ENCODE data around the gene ARFGAP2. TPM values are rescaled to one million over a fixed set of nuclear protein-coding genes. Genes with fewer than 3 reads are reported as not detected.

ARFGAP2 gene
- total RNA-seq, 1 experiment from 2014 or later: 61.7 TPM

DNA sequence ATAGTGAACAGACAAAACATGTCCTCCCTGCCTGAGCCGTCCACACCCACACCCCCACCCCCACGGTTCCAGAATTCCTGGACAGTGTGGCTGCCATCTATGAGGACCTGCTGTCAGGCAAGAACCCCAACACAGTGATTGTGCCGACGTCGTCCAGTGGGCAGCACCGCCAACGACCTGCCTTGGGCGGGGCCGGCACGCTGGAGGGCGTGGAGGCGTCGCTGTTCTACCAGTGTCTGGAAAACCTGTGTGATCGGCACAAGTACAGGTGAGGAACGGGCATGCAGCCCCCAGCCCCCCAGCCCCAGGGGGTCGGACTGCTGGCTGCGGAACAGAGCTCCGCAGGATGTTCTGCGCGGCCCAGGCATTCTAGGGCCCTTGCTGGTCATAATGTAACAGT lies 19.7 kb downstream of the ARFGAP2 start:
- in situ Hi-C loops (cut with HindIII; ENCODE audit: low pct_unique_long_range_greater_than_20kb, low sequenced_read_pairs): no loop called here
- no peak for DNase-seq (ENCODE audit: low read depth, low spot score)

DNA sequence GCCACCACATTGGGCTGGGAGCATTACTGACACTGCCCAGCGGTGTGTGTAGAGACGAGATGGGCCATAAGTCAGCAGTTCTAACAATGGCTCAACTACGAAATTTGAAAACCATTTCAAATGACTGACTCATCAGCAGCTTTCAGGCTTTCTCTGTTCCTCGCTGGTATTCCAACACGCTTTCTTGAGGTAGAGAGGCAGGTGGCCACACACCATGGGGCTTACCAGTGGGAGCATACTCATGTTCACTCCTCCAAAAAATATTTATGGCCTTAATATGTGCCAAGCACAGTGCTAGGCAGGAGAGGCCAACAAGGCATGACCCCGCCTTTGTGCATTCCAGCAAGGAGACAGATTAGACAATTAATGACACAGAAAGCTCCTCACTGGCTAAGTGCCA lies 20.3 kb downstream of the ARFGAP2 start:
- in situ Hi-C loops (cut with HindIII; ENCODE audit: low pct_unique_long_range_greater_than_20kb, low sequenced_read_pairs): no loop called here
- DNase-seq (ENCODE audit: low read depth, low spot score): no peak

DNA sequence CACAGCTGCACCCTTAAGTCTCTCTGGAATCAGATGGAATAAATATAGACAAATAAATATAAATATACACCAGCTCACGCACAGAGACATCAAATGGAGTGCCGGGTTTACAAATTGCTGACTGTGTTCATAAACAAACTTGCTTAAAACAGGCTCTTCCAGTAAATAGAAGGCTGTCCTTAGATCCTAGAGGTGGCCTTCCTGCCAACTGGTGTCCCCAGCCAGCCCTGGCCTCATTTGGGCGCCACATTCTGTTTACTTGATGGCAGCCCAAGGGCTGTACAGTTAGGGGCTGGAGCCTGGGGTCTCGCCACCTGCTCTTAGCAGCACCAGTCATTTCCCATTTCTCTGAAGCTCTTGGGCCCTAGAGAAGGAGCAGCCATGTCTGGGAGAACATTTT lies 20.8 kb downstream of the ARFGAP2 start:
- DNase-seq (ENCODE audit: low read depth, low spot score): no peak
- in situ Hi-C loops (cut with HindIII; ENCODE audit: low pct_unique_long_range_greater_than_20kb, low sequenced_read_pairs): no loop called here

DNA sequence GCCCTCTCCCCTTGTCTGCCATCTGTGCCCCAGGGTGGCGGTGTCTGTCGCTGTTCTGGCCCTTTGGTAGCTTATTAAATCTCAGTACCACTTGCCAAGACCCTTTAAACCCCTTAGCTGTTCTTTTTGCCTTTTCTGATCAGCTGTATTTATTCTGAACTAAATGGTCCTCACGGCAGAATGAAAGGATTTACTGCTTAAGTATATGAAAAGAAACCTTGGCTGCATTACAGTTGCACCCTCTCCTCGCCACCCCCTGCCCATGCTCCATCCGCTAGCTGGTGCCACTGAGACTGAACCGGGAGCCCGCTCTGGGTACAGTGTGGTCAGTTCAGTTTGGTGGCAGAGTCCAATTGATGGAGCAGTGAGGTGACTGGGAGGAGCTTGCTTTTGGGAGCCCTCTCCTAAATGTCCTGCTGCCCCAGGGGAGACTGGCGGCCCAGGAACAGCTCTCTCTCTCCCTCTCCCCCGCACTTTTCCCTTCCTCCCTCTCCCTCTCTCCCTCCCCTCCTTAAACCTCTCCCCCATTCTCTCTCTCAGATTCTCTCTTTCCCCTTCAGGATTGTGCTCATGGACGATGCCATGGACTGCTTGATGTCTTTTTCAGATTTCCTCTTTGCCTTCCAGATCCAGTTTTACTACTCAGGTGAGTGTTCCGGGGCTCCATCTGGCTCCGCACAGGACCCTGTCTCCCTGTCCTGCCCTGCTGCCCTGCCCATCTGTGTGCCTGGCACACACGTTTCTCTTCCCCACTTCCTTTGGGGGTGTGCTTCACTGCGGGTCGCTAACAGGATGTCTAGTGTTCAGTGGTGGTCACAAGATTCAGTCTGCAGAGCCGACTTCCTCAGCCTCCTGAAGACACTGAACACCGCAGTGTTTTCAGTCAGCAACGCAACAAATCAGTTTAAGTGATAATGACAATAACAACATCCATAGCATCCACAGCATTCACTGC lies 21.8 kb downstream of the ARFGAP2 start:
- peak; percentile 91 for DNase-seq (ENCODE audit: low read depth, low spot score)
- in situ Hi-C loops (cut with HindIII; ENCODE audit: low pct_unique_long_range_greater_than_20kb, low sequenced_read_pairs): no loop called here

DNA sequence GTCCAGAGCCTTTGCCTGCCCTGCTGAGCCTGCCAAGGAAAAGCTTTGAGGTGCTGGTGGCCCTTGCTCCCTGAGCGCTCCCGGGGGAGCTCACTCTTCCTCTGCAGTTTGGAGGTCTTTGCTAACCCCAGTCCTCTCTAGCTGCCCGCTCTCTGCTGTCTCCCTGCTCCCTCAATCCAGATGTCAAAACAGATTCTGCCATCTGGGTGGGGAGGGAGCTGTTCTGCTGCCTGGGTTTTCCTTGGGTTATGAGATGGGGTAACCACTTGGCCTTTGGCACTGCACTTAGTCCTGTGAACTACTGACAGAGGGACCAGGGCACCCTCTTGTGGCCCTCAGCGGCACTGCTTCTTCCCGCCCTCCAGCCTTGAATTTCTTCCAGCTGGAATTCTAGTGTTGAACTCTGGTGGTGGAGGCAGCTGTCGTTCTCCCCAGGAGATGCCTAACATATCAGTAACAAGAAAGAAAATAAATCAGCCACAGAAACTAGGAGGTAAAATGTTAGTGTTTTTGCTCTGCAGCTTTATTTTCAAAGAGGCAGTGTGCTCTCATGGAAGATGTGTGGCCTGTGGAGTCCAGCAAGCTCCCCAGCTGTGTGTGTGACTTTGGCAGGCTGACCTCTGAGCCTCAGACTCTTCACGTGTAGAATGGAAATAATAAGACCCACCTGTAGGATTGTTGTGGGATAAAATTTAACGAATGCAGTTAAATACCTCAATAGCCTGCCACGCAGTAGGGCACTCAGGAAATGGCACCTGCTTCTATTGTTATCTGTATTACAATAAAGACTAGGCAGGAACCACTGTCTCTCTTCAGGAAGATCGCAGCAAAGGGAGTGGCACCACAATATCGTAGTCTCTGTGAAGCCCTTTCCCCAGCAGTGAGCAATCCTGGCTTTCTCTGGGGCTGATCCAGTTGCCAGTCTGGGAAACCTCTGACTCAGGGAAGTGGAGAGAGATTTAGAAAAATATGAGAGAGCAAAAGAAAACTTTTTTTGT lies 23.4 kb downstream of the ARFGAP2 start:
- DNase-seq (ENCODE audit: low read depth, low spot score): peak; percentile 84
- in situ Hi-C loops (cut with HindIII; ENCODE audit: low pct_unique_long_range_greater_than_20kb, low sequenced_read_pairs): no loop called here

DNA sequence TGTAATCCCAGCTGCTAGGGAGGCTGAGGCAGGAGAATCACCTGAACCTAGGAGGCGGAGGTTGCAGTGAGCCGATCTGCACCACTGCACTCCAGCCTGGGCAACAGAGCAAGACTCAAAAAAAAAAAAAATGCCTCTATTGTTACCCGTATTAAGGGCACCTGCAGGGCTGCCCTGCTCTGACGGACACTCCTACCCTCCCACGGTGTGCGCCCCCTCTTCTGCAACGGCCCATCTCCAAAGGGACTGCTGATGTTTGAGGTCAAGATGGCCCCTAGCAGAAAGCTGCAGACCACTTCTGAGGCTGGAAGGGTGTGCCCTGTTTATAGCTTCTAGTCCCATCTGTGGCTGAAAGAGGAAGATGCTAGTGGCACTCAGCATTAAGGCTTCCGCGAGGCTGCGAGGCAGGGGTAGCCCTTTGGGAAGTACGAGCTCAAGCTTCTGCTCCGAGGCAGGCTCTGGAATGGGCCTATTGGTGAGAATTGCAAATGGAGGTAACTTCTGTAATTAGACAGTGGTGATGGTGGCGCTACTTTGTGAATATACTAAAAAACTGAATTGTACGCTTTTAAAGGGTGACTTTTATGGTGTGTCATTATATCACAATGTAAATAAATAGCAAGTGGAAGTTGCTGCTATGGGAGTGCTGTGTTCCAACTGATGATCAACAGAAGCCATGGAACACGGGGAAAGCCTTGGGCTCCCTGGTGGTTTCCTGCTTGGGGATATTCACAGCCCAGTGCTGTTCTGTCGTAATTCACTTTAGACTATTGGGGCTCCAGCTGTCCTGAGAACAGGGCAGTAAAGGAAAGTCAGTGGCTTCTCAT lies 24.3 kb downstream of the ARFGAP2 start:
- in situ Hi-C loops (cut with HindIII; ENCODE audit: low pct_unique_long_range_greater_than_20kb, low sequenced_read_pairs): no loop called here

DNA sequence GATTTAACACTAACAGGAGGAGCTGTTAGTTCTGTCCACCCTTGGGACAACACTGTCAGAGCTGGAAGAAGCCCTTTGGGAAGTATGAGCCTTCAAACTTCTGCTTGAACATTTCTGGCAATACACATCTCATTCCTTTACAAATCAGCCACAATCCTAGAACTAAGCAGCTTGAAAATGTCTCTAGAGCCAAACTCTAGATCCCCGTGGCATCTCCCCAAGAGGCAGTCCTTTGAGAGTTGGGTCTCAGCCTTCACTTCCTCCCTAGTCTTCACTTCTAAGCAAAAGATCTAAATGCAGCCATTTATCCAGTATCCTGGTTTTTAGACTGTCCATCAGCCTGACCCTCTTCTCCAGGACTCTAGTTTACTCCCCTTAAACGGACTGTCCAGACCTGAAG lies 26.9 kb downstream of the ARFGAP2 start:
- in situ Hi-C loops (cut with HindIII; ENCODE audit: low pct_unique_long_range_greater_than_20kb, low sequenced_read_pairs): no loop called here
- no peak for DNase-seq (ENCODE audit: low read depth, low spot score)

More for the DNA sequence above, 24.3 kb downstream of the ARFGAP2 start:
- no peak for DNase-seq (ENCODE audit: low read depth, low spot score)

DNA sequence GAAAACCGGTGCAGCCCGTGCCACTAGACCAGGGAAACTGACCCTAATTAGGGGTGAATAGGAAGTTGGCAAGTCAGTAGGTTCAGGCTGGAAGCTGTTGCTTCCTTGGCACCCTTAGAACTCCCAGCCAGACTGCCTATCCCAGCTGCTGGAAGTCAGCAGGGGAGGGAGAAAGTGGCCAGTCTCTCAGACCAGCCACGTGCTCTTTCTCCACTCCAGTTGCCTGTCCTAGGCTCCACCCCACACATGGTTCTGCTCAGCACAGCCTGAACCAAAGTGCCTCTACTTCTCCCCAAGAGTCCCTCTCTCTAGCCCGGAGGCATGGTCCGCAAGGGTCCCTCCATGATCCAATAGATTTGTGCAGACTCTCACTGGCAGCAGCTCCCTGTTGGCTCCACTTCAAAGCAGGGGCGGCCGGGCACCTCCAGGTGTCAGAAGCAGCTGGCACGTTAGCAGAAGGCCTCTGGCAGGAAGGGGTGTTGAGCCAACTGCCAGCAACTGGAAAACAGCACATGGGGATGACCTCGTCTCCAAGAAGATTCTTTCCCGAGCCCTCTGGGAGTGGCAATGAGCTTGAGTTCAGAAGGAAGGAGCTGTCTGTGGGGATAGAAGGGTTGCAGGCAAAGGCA lies 27.7 kb downstream of the ARFGAP2 start:
- no peak for DNase-seq (ENCODE audit: low read depth, low spot score)
- in situ Hi-C loops (cut with HindIII; ENCODE audit: low pct_unique_long_range_greater_than_20kb, low sequenced_read_pairs): no loop called here

DNA sequence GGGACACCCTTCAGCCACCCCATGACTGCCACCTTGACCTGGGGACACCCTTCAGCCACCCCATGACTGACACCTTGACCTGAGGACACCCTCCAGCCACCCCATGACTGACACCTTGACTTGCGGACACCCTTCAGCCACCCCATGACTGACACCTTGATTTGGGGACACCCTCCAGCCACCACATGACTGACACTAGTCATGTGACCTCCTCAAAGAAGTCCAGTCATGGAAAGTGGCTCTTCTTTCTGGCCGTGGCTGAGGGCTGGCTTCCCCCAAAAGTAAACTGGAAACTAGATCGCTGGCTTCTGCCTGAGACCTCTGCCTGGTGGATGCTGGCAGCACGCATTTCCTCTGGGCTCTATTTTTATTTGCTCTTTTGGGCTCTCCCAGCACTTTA lies 28.4 kb downstream of the ARFGAP2 start:
- no peak for DNase-seq (ENCODE audit: low read depth, low spot score)
- in situ Hi-C loops (cut with HindIII; ENCODE audit: low pct_unique_long_range_greater_than_20kb, low sequenced_read_pairs): no loop called here

DNA sequence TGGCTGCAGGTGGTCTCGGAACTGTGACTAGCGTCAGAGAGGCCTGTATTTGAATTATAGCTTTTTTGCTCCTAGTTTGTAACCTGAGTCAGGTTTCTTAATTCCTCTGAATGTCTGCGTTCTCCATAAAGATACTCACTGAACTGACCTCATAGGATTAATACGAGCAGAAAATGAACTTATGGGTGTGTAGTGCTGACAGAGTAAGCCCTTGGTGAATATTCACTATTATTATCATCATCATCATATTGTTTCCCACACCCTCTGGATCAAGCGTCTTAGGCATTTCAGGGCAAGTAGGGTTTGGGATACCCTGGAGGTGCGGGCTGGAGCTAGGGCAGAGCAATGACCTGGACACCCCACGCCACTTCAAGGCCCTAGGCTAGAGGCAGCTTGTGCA lies 29.0 kb downstream of the ARFGAP2 start:
- in situ Hi-C loops (cut with HindIII; ENCODE audit: low pct_unique_long_range_greater_than_20kb, low sequenced_read_pairs): no loop called here

DNA sequence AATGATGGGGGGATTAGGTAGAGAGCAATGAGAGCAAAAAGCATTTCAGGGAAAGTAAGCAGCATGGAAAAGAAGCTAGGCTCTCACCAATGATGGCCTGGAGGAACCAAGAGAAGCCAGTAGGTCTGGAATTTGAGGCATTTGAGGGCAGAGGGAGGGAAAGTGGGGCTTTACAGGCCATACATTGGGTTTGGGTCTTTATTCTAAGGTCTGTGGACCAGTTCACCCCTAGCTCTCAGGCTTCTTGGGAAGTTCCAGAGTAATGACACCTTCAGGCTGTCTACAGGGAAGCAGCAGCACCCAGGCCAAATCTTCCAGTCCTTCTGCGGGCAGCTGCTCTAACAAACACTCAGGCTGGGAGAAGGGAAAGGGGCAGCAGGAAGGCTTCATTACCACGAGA lies 29.4 kb downstream of the ARFGAP2 start:
- DNase-seq (ENCODE audit: low read depth, low spot score): no peak
- in situ Hi-C loops (cut with HindIII; ENCODE audit: low pct_unique_long_range_greater_than_20kb, low sequenced_read_pairs): no loop called here

More for the DNA sequence above, 29.0 kb downstream of the ARFGAP2 start:
- DNase-seq (ENCODE audit: low read depth, low spot score): no peak

DNA sequence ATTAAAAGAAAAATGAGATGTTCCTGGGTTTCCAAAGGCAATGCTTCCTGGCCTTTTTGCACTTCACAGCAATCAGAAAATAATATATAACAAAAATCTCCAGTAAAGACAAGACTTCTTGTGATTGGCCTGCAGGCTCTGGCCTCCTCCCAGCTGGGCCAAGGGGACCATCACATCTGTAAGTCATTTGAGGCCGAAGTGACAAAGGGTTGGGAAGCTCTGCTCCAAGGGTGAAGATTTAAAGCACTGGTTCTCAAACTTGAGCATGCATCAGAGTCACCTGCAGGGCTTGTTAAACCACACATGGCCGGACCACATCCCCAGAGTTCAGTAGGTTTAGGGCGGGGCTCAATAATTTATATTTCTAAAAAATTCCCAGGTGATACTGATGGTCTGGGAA lies 32.1 kb downstream of the ARFGAP2 start:
- in situ Hi-C loops (cut with HindIII; ENCODE audit: low pct_unique_long_range_greater_than_20kb, low sequenced_read_pairs): no loop called here
- DNase-seq (ENCODE audit: low read depth, low spot score): no peak

DNA sequence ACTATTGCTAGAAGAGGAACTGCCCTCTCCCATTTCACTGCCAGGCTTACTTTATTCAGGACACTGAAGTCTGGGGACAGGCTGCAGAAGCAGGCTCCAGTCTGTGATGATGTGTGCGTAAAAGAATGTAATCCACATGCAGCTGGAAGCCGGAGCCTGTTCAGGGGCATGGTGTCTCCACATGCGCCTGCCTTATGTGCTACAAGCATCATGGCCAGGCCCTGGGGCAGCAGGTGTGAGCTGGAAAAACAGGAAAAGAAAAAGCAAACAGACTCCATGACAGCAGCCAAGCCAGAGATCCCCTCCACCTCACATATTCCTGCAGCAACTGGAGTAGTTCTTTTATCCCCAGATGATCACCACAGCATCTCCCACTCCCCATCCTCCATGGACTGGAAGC lies 33.4 kb downstream of the ARFGAP2 start:
- no peak for DNase-seq (ENCODE audit: low read depth, low spot score)

DNA sequence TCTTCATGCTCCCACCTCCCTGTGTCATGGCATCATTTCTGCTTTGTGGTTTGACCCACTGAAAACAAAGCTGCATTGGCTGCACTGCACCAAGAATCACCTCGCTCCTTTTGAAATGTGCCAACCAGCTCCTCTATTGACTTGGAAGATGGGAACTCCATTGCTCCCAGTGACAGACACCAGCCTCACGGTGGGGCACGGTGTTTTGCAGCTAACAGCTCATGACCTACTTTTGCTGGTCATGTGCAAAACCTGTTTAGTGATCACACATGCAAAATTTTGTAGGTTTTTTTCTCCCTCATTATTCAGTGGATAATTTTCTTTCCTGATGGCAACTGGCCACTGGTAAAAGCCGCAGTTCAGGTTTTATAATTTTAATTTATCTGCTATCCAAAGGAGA lies 36.8 kb downstream of the ARFGAP2 start:
- in situ Hi-C loops (cut with HindIII; ENCODE audit: low pct_unique_long_range_greater_than_20kb, low sequenced_read_pairs): no loop called here
- DNase-seq (ENCODE audit: low read depth, low spot score): no peak

More for the DNA sequence above, 33.4 kb downstream of the ARFGAP2 start:
- in situ Hi-C loops (cut with HindIII; ENCODE audit: low pct_unique_long_range_greater_than_20kb, low sequenced_read_pairs): no loop called here

DNA sequence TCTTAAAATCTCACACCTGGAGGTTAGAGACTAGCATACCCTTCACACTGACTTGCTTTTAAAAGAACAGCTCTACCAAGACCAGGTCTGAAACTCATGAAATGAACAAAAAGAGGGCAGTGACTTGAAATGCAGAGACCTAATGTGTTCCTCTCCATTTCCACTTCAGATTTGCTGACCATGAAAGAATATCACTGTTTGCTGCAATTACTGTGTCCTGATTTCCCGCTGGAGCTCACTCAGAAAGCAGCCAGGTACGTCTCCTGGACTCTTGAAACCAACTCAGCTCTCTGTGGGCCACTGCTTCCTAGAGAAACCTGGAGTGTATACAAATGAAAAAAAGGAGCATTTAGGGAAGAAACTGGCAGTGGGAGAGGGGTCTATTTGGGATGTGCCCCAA lies 39.2 kb downstream of the ARFGAP2 start:
- in situ Hi-C loops (cut with HindIII; ENCODE audit: low pct_unique_long_range_greater_than_20kb, low sequenced_read_pairs): no loop called here
- DNase-seq (ENCODE audit: low read depth, low spot score): no peak

DNA sequence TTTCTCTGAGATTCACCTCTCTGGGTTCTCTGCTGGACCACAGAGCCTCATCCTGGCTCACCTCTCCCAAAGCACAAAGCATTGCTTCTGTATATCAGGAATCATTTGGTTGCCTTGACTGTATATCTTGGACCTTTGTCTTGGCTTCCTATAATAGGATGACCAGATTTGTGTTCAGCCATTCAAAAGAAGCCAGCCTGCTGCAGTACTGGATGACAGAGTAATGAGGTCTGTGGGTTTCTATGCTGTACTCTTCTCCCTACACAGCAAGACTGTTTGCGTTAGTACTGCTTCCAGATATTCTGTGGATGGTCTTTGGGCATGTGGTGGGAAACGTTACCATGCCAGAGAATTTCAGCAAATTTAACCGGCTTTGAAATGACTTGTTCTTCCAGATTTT lies 39.8 kb downstream of the ARFGAP2 start:
- no peak for DNase-seq (ENCODE audit: low read depth, low spot score)
- in situ Hi-C loops (cut with HindIII; ENCODE audit: low pct_unique_long_range_greater_than_20kb, low sequenced_read_pairs): no loop called here

DNA sequence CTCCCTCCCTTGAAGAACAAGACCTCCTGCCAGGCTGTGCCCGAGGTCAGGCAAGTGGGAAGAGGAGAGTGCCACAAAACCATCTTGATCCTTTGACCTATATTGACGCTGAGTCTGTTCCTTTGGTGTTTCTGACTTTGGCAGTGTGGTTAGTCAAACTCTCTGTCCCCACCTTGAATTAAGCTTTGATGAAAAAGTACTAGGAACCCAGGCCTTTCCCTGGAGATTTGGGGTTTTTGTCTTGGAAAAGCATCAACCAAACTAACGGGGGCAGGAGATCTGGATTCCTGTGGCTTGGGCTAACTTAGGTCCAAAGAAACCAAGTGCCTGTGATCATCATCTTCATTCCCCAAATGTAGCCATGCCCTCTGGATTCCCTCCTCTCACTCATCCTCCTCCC lies 40.4 kb downstream of the ARFGAP2 start:
- DNase-seq (ENCODE audit: low read depth, low spot score): no peak
- in situ Hi-C loops (cut with HindIII; ENCODE audit: low pct_unique_long_range_greater_than_20kb, low sequenced_read_pairs): no loop called here

Measured in SK-MEL-5 (cell line).